Inflammatory macrophage treated with lipopolysaccharide for 4 hours (primary cell): ENCODE results near the gene EPHB1.
"Not testable (repeated sequence)": the region's sequence is repeated elsewhere in the genome, so short reads cannot be mapped to it uniquely, and the experiment has no call there.

Experiments used
- DNase-seq: peaks from one replicate; pipeline ENCODE4 v3.0.0-alpha.2; 2020

Gene EPHB1

GRCh38 chr3:134965865-134966481, 170.9 kb downstream of the EPHB1 start:
- DNase-seq, result no peak

- no peak for DNase-seq
These were observed 175.8 kb downstream of the EPHB1 start for GRCh38 chr3:134970895-134971294.

DNA sequence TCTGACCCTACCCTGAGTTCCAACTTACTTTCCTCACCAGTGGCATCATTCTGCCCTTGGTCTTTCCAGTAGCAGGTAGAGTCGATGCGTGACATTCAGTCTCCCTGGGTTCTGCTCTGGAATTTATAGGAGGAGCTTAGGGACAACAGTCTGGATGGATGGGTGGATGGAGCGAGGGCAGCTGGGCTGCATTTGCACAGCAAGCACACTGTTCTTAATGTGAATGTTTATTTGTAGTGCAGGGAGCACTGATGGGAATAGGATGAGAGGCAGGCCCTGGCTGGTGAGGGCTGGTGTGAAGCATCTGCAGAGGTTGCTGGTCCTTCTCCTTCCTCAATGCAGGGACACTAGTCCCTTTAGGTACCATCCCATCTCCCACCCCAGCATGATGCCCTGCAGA, 176.2 kb downstream of the EPHB1 start:
- DNase-seq, result no peak

- DNase-seq, result not testable (repeated sequence)
These were observed 176.8 kb downstream of the EPHB1 start for GRCh38 chr3:134971907-134972306.

GRCh38 chr3:134972836-134973455, 177.9 kb downstream of the EPHB1 start:
- DNase-seq, result no peak

- no peak for DNase-seq
These were observed 179.6 kb downstream of the EPHB1 start for GRCh38 chr3:134974624-134975023.

- no peak for DNase-seq
These were observed 181.9 kb downstream of the EPHB1 start for GRCh38 chr3:134976948-134977347.

GRCh38 chr3:134978658-134979057, 183.6 kb downstream of the EPHB1 start:
- no peak for DNase-seq

DNA sequence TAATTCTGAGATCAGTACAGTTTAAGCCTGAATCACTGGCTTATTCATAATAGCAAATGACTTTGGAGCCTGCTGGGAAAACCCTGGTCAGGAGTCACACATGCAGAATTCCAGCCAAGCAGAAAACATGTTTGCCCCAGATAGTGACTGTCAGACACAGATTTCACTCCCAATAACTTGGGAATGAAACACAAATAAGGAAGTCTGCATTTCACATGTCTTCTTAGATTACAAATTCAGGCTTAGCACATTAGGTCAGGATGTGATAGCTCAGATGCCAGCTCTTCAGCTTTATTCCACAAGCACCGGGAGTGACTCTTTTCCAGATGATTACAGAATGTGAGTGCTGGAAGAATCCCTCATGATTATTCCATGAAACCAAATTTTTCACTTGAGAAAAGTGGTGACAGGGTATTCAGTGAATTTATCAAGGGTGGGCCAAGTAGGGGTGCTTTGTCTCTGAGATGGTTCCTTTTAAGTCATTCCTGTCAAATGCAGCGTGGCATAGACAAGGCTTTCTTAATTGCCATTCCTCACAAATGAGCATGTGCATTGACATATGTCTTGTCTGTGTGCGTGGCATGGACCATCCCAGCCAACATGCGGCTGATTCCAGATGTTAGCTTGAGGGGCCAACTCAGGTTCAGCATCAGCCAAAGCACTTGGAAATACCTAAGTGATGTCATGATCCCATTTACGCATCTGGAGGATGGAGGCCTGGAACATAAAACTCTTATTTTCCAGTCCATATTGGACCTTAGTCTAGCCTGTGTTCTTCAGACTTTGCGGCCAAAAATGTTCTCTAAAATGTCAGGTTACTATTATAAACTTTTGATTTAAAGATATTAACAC, 191.0 kb downstream of the EPHB1 start:
- DNase-seq, result no peak

DNA sequence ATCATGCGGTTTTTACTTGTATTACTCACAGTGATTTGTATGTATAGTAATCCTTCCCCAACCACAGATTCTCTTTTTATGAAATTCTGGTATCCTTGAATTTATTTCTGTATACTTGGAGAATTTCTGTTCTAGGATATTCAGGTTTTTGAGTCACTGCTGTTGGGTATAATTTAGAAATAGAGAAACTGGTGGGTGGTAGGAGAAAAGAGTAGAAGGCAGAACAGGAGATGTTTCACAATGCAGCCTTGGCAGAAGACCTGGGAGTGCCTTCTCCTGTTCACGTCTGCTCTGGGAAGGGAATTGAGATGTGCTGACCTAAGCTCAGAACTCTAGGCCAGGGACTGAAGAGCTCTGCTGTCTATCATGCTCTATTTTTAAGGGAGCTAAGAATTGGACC, 193.6 kb downstream of the EPHB1 start:
- no peak for DNase-seq

DNA sequence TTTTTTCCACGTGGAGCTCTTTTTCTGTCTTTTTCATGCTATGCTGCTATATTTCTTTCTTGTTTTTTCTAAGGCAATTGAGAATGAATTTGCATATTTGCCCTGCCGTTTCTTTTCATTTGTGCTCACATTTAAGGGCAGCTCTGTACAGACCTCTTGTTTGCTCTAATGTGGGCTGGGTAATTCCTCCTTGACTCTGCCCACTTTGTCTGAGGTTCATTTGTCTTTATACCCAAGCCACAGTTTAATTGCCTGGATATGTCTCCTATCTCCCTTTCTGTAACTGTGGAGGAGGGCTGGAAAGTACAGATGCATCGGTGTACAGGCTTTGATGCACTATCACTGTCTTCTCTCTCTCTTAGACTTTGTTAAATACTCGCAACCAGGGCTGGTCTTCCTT, 195.9 kb downstream of the EPHB1 start:
- DNase-seq, result no peak

GRCh38 chr3:134991472-134992010, 196.5 kb downstream of the EPHB1 start:
- no peak for DNase-seq

GRCh38 chr3:134992180-134992579, 197.1 kb downstream of the EPHB1 start:
- peak; percentile 1 for DNase-seq

DNA sequence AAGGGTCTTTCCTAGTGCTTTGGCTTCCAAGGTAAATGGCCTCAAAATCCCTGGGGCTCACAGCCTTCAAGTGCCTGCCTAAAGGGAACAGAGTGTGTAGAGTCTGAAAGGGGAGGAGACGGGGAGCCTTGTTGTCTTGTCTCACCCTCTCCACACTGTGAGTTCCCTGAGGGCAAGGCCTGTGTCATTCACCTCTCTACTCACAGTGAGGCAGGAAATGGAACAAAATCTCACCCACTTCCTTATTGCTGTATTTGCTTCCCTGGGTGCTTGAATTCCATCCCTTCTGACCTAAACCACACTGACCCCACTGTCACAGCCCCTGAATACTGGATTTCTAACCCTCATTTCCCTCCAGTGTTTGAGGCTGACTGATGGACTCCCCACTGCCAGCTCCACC, 197.5 kb downstream of the EPHB1 start:
- DNase-seq, result no peak

- DNase-seq, result no peak
These were observed 198.0 kb downstream of the EPHB1 start for GRCh38 chr3:134993011-134993410.

GRCh38 chr3:134998158-134998557, 203.1 kb downstream of the EPHB1 start:
- DNase-seq, result no peak

- DNase-seq, result no peak
These were observed 203.8 kb downstream of the EPHB1 start for GRCh38 chr3:134998855-134999254.

GRCh38 chr3:135000465-135000864, 205.4 kb downstream of the EPHB1 start:
- no peak for DNase-seq

DNA sequence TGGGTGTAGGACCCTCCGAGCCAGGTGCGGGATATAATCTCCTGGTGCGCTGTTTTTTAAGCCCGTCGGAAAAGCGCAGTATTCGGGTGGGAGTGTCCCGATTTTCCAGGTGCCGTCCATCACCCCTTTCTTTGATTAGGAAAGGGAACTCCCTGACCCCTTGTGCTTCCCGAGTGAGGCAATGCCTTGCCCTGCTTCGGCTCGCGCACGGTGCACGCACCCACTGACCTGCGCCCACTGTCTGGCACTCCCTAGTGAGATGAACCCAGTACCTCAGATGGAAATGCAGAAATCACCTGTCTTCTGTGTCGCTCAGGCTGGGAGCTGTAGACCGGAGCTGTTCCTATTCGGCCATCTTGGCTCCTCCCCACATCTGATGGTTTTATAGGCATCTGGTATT, 210.6 kb downstream of the EPHB1 start:
- not testable (repeated sequence) for DNase-seq

GRCh38 chr3:135007607-135008006, 212.5 kb downstream of the EPHB1 start:
- DNase-seq, result no peak

DNA sequence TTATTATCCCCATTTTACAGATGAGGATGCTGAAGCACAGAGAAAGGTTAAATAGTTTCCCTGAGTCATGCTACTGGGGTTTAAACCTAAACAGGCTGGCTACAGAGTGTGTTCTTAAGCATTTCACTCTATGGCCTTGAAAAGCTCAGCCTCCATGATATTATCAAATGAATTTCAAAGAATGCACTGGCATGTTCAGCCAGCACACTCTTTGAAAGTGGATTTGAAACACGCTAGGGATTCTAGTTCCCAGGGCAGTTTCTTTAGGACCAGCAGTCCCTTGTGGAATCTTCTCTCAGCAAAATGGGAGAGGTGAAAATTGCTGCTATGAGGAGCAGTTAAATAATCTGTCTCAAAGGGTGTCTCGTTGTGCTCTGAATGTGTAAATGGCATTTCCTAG, 213.3 kb downstream of the EPHB1 start:
- DNase-seq, result no peak

DNA sequence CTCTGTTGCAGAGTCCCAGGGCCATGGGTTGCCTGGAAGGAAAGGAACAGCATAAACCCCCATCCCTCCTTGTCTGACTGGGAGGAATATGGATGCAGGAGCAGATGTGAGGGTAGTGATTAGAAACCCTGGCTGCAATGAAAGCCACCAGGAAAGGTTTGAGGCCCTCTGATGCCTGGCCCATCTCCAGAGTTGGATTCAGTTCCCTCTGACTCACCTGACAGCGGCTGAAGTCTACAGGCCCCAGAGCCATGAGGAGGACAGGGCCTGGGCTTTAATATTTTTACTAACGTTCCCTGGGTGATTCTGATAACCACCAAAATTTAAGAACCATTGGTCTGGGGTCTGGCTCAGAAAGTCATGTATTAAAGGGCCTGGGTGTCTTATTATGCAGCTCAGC, 214.0 kb downstream of the EPHB1 start:
- DNase-seq, result no peak

DNA sequence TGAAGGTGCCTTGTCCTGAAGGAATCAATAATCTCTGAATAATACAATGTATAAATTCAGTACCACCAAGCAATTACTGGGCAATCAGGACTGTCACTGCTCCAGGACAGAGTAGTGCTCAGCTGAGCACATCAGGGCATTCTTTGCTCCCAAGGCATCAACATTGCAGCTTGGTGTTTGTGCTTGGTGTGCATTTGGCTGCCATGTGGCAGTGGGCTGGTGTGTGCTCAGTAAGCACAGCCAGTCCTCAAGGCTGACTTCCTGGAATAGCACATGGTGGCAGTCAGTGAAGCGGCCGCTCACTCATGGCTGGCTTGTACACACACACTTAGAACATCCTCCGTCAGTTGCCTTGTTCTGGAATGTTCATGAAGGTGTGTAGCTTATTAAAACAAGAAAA, 217.0 kb downstream of the EPHB1 start:
- no peak for DNase-seq

DNA sequence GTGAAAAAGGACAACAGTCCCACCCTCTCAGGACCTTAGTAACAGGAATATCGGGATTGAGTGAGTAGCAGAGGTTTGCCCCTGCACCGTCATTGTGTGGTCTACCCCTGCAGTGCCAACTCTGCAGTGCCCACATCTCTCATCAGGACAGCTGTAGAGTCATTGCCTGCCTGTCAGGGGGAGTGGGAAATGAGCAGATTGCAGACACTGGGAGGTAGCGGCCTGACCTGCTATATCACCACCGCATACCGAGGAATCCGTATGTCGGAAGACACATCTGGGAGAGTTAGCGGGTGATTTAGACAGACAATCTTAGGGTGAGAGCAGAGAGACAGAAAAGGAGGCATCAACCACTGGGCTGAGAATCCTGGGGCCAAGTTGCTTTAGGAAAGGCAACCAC, 218.1 kb downstream of the EPHB1 start:
- no peak for DNase-seq
